NCI-H82 treated with DMSO at 0.1 percent for 48 hours (cell line): Measurements from ENCODE around the gene LHFPL5.

ENCODE experiments used
- DNase-seq: peaks from one replicate; lab custom pipeline; 2025; ENCODE audit not compliant: unreplicated experiment; lab: John Stamatoyannopoulos, UW

The LHFPL5 gene

GRCh38 chr6:35790683-35791082 lies 14.5 kb upstream of the LHFPL5 start:
- no peak for DNase-seq

- DNase-seq: no peak
These were observed 10.4 kb upstream of the LHFPL5 start for GRCh38 chr6:35794536-35795452.

GRCh38 chr6:35795453-35796071 lies 9.6 kb upstream of the LHFPL5 start:
- DNase-seq: no peak

- DNase-seq: no peak
These were observed 8.9 kb upstream of the LHFPL5 start for GRCh38 chr6:35796236-35796635.

GRCh38 chr6:35797837-35798526 lies 7.2 kb upstream of the LHFPL5 start:
- DNase-seq: no peak

GRCh38 chr6:35798706-35799105 lies 6.4 kb upstream of the LHFPL5 start:
- no peak for DNase-seq

- no peak for DNase-seq
These were observed 4.0 kb upstream of the LHFPL5 start for GRCh38 chr6:35801148-35801547.

- DNase-seq: no peak
These were observed 3.5 kb downstream of the LHFPL5 start for GRCh38 chr6:35808688-35809087.

GRCh38 chr6:35809809-35810208 lies 4.7 kb downstream of the LHFPL5 start:
- no peak for DNase-seq

GRCh38 chr6:35810971-35811698 lies 6.0 kb downstream of the LHFPL5 start:
- DNase-seq: no peak

GRCh38 chr6:35811699-35811995 lies 6.5 kb downstream of the LHFPL5 start:
- no peak for DNase-seq

GRCh38 chr6:35817515-35817914 lies 12.4 kb downstream of the LHFPL5 start:
- no peak for DNase-seq

GRCh38 chr6:35823601-35824000 lies 18.4 kb downstream of the LHFPL5 start:
- DNase-seq: no peak

GRCh38 chr6:35824552-35825192 lies 19.5 kb downstream of the LHFPL5 start:
- no peak for DNase-seq

- DNase-seq: no peak
These were observed 24.2 kb downstream of the LHFPL5 start for GRCh38 chr6:35829306-35829705.

GRCh38 chr6:35831257-35832007 lies 26.3 kb downstream of the LHFPL5 start:
- DNase-seq: no peak

GRCh38 chr6:35833536-35833935 lies 28.4 kb downstream of the LHFPL5 start:
- DNase-seq: no peak

- DNase-seq: no peak
These were observed 33.9 kb downstream of the LHFPL5 start for GRCh38 chr6:35839019-35839418.

GRCh38 chr6:35842381-35842780 lies 37.2 kb downstream of the LHFPL5 start:
- DNase-seq: no peak

GRCh38 chr6:35844290-35844689 lies 39.1 kb downstream of the LHFPL5 start:
- DNase-seq: no peak
